ENCODE results near the gene PLP1. TPM values are rescaled to one million over a fixed set of nuclear protein-coding genes. Genes with fewer than 3 reads are reported as not detected.
A peak's percentile ranks its signal among the peaks of the same experiment; 100 is the strongest.

PLP1 gene
- total RNA-seq, 4 donors from 2014 or later = 0.38 to 18.8 (median 1.4) TPM

- DNase-seq (ENCODE audit: low spot score) (no peak), ATAC-seq (ENCODE audit: low FRiP score) (no peak)
- TF ChIP-seq, protein P1, sequence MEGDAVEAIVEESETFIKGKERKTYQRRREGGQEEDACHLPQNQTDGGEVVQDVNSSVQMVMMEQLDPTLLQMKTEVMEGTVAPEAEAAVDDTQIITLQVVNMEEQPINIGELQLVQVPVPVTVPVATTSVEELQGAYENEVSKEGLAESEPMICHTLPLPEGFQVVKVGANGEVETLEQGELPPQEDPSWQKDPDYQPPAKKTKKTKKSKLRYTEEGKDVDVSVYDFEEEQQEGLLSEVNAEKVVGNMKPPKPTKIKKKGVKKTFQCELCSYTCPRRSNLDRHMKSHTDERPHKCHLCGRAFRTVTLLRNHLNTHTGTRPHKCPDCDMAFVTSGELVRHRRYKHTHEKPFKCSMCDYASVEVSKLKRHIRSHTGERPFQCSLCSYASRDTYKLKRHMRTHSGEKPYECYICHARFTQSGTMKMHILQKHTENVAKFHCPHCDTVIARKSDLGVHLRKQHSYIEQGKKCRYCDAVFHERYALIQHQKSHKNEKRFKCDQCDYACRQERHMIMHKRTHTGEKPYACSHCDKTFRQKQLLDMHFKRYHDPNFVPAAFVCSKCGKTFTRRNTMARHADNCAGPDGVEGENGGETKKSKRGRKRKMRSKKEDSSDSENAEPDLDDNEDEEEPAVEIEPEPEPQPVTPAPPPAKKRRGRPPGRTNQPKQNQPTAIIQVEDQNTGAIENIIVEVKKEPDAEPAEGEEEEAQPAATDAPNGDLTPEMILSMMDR (IDR thresholded peaks at IDR 0.05) = no peak
These were observed 49.2 kb downstream of the PLP1 start for GRCh38 chrX:103825881-103826280.

GRCh38 chrX:103828529-103828928 is 51.9 kb downstream of the PLP1 start:
- ATAC-seq (ENCODE audit: low FRiP score) (no peak), DNase-seq (ENCODE audit: low spot score) (no peak)
- TF ChIP-seq, protein P1 (IDR thresholded peaks at IDR 0.05) = no peak

GRCh38 chrX:103830848-103831247 is 54.2 kb downstream of the PLP1 start:
- ATAC-seq (ENCODE audit: low FRiP score) (no peak), DNase-seq (ENCODE audit: low spot score) (no peak)
- TF ChIP-seq, protein P1 (IDR thresholded peaks at IDR 0.05) = no peak

- TF ChIP-seq, protein P1 (IDR thresholded peaks at IDR 0.05) = no peak
- DNase-seq (ENCODE audit: low spot score) = peak; percentile 29
- ATAC-seq (ENCODE audit: low FRiP score) = peak; percentile 28
These were observed 54.7 kb downstream of the PLP1 start for GRCh38 chrX:103831342-103831802.

- TF ChIP-seq, protein P1 (IDR thresholded peaks at IDR 0.05) = no peak
- no peak for DNase-seq (ENCODE audit: low spot score)
- ATAC-seq (ENCODE audit: low FRiP score) = peak; percentile 88
These were observed 55.3 kb downstream of the PLP1 start, which contains the start of gene RAB9B for GRCh38 chrX:103831803-103832544. Gene RAB9B, minus strand, starts transcription at chrX:103832257. Its CDS starts 6,473 bp downstream, at chrX:103825784.

DNA sequence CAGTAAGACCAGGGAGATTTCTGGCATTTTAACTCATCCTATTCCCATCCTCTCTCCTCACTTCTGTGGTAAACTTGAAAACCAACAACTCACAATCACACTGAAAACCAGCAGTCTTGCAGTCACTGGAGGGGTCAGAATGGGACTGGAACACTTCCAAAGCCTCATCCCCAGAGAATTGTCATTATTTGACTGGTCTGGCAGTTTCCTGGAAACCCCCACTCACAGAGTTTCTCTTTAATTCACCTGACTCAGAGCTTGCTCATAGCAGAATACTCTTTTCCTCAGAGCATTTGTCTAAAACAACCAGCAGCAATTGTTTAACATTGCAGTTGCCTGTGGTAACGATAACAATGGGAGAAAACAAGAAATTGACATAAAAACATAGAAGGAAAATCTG is 62.8 kb downstream of the PLP1 start:
- ATAC-seq (ENCODE audit: low FRiP score) (no peak), DNase-seq (ENCODE audit: low spot score) (no peak)
- TF ChIP-seq, protein P1 (IDR thresholded peaks at IDR 0.05) = no peak

Other genes starting within 250 kb of the PLP1 start
- 100 to 1,000 TPM in 3 of 4 donors, 10 to 100 TPM in 1; 90.0 to 221 (median 107) TPM for gene TCEAL4, start 191.3 kb upstream of the PLP1 start, total RNA-seq
- gene TCEAL3, start 168.9 kb upstream of the PLP1 start, total RNA-seq = 10 to 100 TPM; 23.9 to 41.7 (median 31.2) TPM
- 10 to 100 TPM; 32.8 to 70.3 (median 51.7) TPM for gene TCEAL1, start 147.9 kb upstream of the PLP1 start, total RNA-seq
- 100 to 1,000 TPM; 173 to 373 (median 272) TPM for gene MORF4L2, start 90.1 kb upstream of the PLP1 start, total RNA-seq
- not detected for gene TMEM31, start 65.9 kb upstream of the PLP1 start, total RNA-seq
- gene RAB9B, start 55.4 kb downstream of the PLP1 start, total RNA-seq = 1 to 10 TPM in 1 of 4 donors, under 1 TPM in 3; 0.50 to 3.9 (median 0.76) TPM
- gene TMSB15B, start 185.8 kb downstream of the PLP1 start, total RNA-seq = 1 to 10 TPM in 2 of 4 donors, under 1 TPM in 2; 0.46 to 3.9 (median 1.2) TPM
- gene H2BW1, start 236.9 kb downstream of the PLP1 start, total RNA-seq = not detected